Activated T-cell treated with anti-CD3 and anti-CD28 coated beads, Interleukin-2, amount 50 U/mL, for 24 hours (primary cell): ENCODE data around the gene AGAP1.
"Not testable (repeated sequence)": the region's sequence is repeated elsewhere in the genome, so short reads cannot be mapped to it uniquely, and the experiment has no call there.

Source experiments
- DNase-seq: peaks from one replicate; pipeline ENCODE4 v3.0.0-alpha.2; 2020
- H3K27ac Mint-ChIP-seq: 2 replicates; pipeline ENCODE4 v1.8.0; 2020; ENCODE audit warnings: mild to moderate bottlenecking, mixed read lengths
- H3K27me3 Mint-ChIP-seq: 2 replicates; pipeline ENCODE4 v1.8.0; 2020; ENCODE audit warnings: mixed read lengths
- H3K36me3 Mint-ChIP-seq: 2 replicates; pipeline ENCODE4 v1.8.0; 2020; ENCODE audit warnings: low read depth, mixed read lengths
- H3K4me1 Mint-ChIP-seq: 2 replicates; pipeline ENCODE4 v1.8.0; 2020; ENCODE audit warnings: low read depth, mixed read lengths
- H3K4me3 Mint-ChIP-seq: 2 replicates; pipeline ENCODE4 v1.8.0; 2020; ENCODE audit warnings: mild to moderate bottlenecking, moderate library complexity, mixed read lengths
- H3K9me3 Mint-ChIP-seq: 2 replicates; pipeline ENCODE4 v1.8.0; 2020; ENCODE audit warnings: mixed read lengths

AGAP1 gene

DNA sequence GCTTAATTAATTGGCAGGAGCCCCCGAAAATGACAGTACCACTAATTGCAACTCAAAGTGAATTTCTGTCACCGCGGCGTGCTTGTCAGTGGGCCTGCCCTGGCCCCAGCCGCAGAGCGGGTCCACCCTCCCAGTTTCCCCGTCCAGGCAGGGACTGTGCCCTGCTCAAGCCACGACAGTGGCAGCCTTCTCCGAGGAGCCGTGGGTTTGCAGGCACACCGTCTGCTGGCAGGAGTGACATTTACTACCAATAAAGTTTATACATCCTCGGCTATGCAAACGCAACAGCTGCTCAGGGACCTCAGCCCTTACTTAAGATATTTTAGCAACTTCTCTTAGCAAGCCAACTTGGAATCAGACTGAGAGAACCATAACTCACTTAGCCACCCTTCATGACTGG lies 561.6 kb downstream of the AGAP1 start:
- Mint-ChIP-seq H3K36me3 (no peaks in the 10 kb centered on the region), H3K27ac (no peak overlapping the region), H3K27me3 (peaks cover 65% of the 10 kb centered on the region), H3K4me1 (peaks cover 1% of the 10 kb centered on the region), H3K4me3 (no peak overlapping the region), H3K9me3 (peaks cover 5% of the 10 kb centered on the region)
- no peak for DNase-seq

DNA sequence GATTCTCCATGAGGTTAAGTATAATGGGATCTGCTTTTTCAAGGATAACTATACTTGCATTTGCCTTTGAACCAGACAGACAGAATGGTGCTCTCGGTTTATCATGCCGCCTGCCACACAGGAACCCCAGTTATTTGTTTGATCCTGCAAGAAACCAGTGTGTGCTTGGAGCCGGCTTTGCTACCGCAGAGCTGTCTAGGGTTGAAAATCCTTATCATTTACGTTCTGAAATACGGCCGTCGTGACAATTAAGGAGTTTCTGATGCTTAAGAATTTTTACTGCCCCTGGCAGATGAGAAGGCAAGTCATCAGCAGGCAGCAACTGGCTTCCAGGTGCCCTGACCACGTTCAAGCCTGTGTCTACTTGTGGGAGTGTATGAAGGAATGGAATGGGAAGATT lies 562.3 kb downstream of the AGAP1 start:
- H3K27ac Mint-ChIP-seq, result no peak overlapping the region
- no peak overlapping the region for H3K4me3 Mint-ChIP-seq
- peaks cover 1% of the 10 kb centered on the region for H3K4me1 Mint-ChIP-seq
- peaks cover 5% of the 10 kb centered on the region for H3K9me3 Mint-ChIP-seq
- DNase-seq, result no peak
- H3K27me3 Mint-ChIP-seq, result peaks cover 62% of the 10 kb centered on the region
- no peaks in the 10 kb centered on the region for H3K36me3 Mint-ChIP-seq

GRCh38 chr2:236057375-236057774 lies 563.5 kb downstream of the AGAP1 start:
- H3K4me3 Mint-ChIP-seq, result no peak overlapping the region
- DNase-seq, result no peak
- H3K9me3 Mint-ChIP-seq, result peaks cover 5% of the 10 kb centered on the region
- no peaks in the 10 kb centered on the region for H3K36me3 Mint-ChIP-seq
- H3K27me3 Mint-ChIP-seq, result peaks cover 55% of the 10 kb centered on the region
- no peak overlapping the region for H3K27ac Mint-ChIP-seq
- peaks cover 1% of the 10 kb centered on the region for H3K4me1 Mint-ChIP-seq

GRCh38 chr2:236061497-236061896 lies 567.7 kb downstream of the AGAP1 start:
- H3K9me3 Mint-ChIP-seq, result peaks cover 5% of the 10 kb centered on the region
- peaks cover 15% of the 10 kb centered on the region for H3K27me3 Mint-ChIP-seq
- no peak for DNase-seq
- no peak overlapping the region for H3K27ac Mint-ChIP-seq
- no peak overlapping the region for H3K4me3 Mint-ChIP-seq
- no peaks in the 10 kb centered on the region for H3K4me1 Mint-ChIP-seq
- no peaks in the 10 kb centered on the region for H3K36me3 Mint-ChIP-seq

DNA sequence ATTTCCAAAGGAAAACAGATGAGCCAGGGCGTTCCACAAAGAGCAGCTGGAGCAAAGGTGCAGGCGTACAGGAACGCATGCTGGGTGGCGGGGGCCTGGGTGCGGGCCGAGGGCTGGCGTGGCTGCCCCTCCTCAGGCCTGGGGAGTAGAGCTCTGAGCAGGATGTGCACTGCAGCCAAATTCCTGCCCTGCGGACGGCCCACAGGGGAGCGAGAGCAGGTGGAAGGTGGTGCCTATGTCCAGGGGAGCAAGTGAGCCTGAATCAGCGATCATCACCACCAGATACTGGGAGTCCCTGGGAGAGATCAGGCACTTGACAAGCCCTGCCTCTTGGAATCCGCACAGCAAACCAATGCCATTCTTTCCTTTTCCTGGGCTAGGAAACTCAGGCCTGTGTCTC lies 568.1 kb downstream of the AGAP1 start:
- Mint-ChIP-seq H3K4me1 (no peaks in the 10 kb centered on the region), H3K9me3 (peaks cover 5% of the 10 kb centered on the region), H3K27me3 (peaks cover 14% of the 10 kb centered on the region), H3K4me3 (no peak overlapping the region), H3K27ac (no peak overlapping the region), H3K36me3 (no peaks in the 10 kb centered on the region)
- DNase-seq, result no peak

DNA sequence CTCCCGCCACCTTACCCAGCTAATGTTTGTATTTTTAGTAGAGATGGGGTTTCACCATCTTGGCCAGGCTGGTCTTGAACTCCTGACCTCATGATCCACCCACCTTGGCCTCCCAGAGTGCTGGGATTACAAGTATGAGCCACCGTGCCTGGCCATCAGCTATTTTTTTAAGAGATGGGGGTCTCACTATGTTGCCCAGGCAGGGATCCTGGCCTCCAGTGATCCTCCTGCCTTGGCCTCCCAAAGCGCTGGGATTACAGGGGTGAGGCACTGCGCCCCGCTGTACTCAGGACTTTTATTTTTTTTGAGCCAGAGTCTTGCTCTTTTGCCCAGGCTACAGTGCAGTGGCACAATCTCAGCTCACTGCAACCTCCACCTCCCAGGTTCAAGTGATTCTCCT lies 569.0 kb downstream of the AGAP1 start:
- not testable (repeated sequence) for DNase-seq, H3K27ac Mint-ChIP-seq, H3K36me3 Mint-ChIP-seq, H3K9me3 Mint-ChIP-seq, H3K27me3 Mint-ChIP-seq, H3K4me1 Mint-ChIP-seq, H3K4me3 Mint-ChIP-seq

- no peaks in the 10 kb centered on the region for H3K9me3 Mint-ChIP-seq
- H3K36me3 Mint-ChIP-seq, result no peaks in the 10 kb centered on the region
- no peak overlapping the region for H3K4me3 Mint-ChIP-seq
- peaks cover 4% of the 10 kb centered on the region for H3K27me3 Mint-ChIP-seq
- no peak overlapping the region for H3K27ac Mint-ChIP-seq
- no peak for DNase-seq
- H3K4me1 Mint-ChIP-seq, result no peaks in the 10 kb centered on the region
Measured at GRCh38 chr2:236063994-236064393, 570.2 kb downstream of the AGAP1 start.

DNA sequence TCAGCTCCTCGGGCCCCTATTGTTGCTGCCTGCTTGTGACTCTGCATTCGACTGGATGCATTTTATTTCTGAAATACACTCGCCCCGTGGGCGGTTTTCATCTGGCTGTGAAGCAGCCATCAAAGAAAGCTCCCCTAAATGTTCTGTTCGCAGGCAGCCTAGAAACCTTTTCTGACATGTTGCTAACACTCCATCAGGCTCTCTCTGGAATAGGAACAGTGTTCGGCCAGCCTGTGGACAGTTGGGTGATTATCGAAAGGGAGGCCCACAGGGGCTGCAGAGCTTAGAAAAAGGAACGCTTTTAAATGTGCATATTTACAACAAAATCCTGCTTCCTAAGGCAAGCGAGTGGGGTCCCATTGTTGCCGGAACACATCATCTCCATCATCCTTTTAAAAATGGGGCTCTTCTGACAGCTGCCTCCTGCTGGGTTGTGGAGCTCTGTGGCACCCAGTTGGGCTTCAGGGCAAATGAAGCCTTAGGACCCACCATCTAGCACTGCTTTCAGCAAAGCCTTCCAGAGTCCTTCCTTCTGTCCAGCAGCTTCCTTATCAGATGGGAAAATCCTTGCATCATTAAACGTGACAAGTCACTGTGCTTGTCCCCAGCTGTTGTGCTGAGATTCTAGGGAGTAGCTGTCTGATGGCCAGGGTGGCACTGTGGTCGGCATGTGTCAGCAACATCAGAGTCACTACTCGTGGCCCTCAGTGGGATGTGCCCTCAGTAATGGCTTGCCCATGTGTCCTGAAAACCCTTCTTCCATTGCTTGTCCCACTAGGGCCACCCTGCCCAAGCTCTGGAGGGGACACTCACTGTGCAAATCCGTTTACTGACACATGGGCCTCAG lies 571.7 kb downstream of the AGAP1 start:
- no peaks in the 10 kb centered on the region for H3K36me3 Mint-ChIP-seq
- H3K4me3 Mint-ChIP-seq, result no peak overlapping the region
- no peak overlapping the region for H3K27ac Mint-ChIP-seq
- H3K27me3 Mint-ChIP-seq, result peaks cover 4% of the 10 kb centered on the region
- no peaks in the 10 kb centered on the region for H3K4me1 Mint-ChIP-seq
- no peak for DNase-seq
- no peaks in the 10 kb centered on the region for H3K9me3 Mint-ChIP-seq

DNA sequence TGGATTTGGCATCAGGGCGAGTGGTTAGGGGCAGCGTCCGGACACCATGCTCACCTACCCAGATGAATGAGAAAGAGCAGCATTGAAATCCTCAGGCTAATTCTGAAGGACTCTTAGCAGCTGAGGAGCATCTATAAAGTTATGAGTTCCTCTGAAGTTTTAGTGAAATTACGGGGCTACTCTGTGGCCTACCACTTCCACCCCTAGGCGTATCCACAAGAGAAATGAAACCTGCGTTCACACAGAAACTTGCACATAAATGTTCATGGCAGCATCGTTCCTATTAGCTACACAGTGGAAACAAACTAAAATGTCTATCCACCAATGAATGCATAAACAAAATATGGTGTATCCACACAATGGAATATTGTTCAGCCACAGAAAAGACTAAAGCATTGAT lies 576.4 kb downstream of the AGAP1 start:
- no peak for DNase-seq

GRCh38 chr2:236073246-236073645 lies 579.4 kb downstream of the AGAP1 start:
- Mint-ChIP-seq H3K9me3 (no peaks in the 10 kb centered on the region), H3K4me3 (no peak overlapping the region), H3K27ac (no peak overlapping the region), H3K36me3 (no peaks in the 10 kb centered on the region), H3K4me1 (no peaks in the 10 kb centered on the region), H3K27me3 (no peaks in the 10 kb centered on the region)
- DNase-seq, result no peak

More for the DNA sequence above, 576.4 kb downstream of the AGAP1 start:
- Mint-ChIP-seq H3K9me3 (no peaks in the 10 kb centered on the region), H3K36me3 (no peaks in the 10 kb centered on the region), H3K27ac (no peak overlapping the region), H3K4me1 (no peaks in the 10 kb centered on the region), H3K27me3 (peaks cover 4% of the 10 kb centered on the region), H3K4me3 (no peak overlapping the region)

DNA sequence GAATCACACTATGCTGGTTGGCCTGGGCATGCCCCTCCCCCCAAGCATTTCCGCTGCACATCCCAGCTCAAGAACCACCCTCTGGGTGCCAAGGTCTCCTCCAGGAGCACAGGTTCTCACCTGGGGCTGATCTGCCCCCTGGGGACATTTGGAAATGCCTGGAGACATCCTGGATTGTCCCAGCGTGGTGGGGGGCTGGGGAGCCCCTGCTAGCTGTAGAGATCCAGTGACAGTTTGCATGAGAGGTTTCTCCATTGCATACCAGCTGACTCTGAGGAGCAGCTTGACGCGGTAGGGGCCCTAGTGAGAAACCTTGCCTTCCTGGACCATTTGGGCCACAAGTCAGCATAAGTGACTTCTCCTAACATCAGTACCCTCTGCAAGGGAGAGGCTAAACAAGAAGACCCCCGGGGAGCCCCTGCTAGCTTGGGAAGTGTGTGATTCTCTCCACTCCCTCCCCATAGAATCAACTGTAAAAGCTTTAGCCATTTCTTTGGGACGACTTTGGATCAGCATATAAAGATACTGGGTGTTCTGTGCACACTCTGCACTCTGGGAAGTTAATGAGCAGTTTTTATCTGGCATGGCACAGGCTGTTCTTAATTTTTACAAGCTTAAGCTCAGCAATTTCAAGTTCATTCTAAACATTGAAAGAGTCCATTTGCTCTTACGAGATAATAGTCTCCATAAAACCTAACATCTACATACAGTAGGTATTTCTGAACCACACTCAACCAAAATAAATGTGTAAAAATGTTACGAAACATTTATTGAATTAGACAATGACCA lies 580.2 kb downstream of the AGAP1 start:
- H3K4me1 Mint-ChIP-seq, result no peaks in the 10 kb centered on the region
- H3K9me3 Mint-ChIP-seq, result no peaks in the 10 kb centered on the region
- no peak for DNase-seq
- H3K27ac Mint-ChIP-seq, result no peak overlapping the region
- H3K27me3 Mint-ChIP-seq, result no peaks in the 10 kb centered on the region
- H3K36me3 Mint-ChIP-seq, result no peaks in the 10 kb centered on the region
- no peak overlapping the region for H3K4me3 Mint-ChIP-seq

DNA sequence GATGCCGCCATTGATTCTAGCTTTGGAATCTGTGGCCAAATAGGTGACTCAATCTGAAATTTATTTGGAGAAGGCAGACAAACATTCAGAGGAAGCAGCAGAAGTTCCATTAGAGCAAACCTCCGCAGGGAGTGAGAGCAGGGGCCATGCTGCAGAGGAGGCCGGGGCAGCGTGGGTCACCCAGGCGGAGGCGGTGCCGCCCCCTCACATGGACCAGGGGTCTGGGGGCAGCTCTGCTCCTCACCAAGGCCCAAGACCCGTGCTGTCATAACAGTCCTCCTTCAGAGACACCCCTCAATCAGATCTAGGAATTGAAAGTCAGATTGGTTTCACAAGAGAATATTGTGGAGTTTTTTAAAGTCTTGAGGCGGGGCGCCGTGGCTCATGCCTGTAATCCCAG lies 582.0 kb downstream of the AGAP1 start:
- H3K9me3 Mint-ChIP-seq, result no peaks in the 10 kb centered on the region
- H3K4me1 Mint-ChIP-seq, result no peaks in the 10 kb centered on the region
- no peak for DNase-seq
- no peaks in the 10 kb centered on the region for H3K36me3 Mint-ChIP-seq
- no peaks in the 10 kb centered on the region for H3K27me3 Mint-ChIP-seq
- H3K27ac Mint-ChIP-seq, result no peak overlapping the region
- H3K4me3 Mint-ChIP-seq, result no peak overlapping the region

DNA sequence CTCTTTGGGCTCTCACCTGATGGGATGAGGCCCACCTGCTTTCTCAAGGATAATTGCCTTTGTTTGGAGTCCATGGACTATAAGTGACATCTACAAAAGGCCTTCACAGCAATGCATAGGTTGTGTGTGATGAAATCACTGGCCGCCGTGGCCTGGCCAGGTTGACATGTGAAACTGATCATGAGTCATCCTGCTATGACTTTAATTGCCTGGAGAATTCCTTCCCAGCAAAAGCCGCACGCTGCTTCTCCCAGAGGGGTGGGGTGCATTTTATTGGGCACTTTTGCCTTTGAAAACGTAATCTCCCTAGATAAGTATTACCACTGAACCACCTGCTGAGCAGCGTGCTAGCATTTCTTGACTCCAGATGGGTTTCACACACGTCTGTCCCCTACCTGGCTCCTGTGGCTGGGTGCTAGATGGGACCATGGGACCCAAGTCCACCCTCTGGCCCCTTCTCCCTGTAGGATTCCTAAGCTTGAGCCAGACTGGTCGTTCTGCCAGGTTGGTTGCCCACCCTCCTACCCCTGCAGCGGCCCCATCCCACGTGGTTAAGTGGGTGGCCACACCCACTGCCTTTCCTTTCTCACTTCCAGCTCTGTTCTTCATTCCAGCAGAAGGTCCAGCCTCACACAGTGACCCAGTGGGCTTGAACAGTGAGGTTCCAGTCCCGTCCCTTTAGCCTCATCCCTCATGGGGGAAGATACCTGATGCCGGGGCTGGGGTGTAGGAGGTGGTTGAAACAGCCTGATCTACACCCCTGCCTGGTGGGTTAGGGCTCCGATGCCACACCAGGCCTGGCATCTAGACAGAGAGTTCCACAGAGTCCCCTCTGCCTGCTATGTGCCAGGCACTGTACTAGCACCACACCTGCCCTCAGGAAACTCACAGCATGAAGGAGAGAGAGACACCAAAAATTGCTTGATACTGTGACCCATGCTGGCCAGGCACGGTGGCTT lies 584.7 kb downstream of the AGAP1 start:
- Mint-ChIP-seq H3K9me3 (no peaks in the 10 kb centered on the region), H3K27me3 (no peaks in the 10 kb centered on the region), H3K36me3 (no peaks in the 10 kb centered on the region), H3K27ac (no peak overlapping the region), H3K4me1 (no peaks in the 10 kb centered on the region), H3K4me3 (no peak overlapping the region)
- no peak for DNase-seq

- no peaks in the 10 kb centered on the region for H3K36me3 Mint-ChIP-seq
- no peaks in the 10 kb centered on the region for H3K9me3 Mint-ChIP-seq
- H3K4me3 Mint-ChIP-seq, result no peak overlapping the region
- no peak overlapping the region for H3K27ac Mint-ChIP-seq
- no peaks in the 10 kb centered on the region for H3K27me3 Mint-ChIP-seq
- DNase-seq, result no peak
- H3K4me1 Mint-ChIP-seq, result no peaks in the 10 kb centered on the region
Measured at GRCh38 chr2:236080412-236080811, 586.6 kb downstream of the AGAP1 start.
